ENCODE measurements around the gene HSD11B1L. TPM values are rescaled to one million over a fixed set of nuclear protein-coding genes. Genes with fewer than 3 reads are reported as not detected.
"Not testable (repeated sequence)": the region's sequence is repeated elsewhere in the genome, so short reads cannot be mapped to it uniquely, and the experiment has no call there.

Gene HSD11B1L
- total RNA-seq, 1 experiment from 2014 or later, result 6.0 TPM

DNA sequence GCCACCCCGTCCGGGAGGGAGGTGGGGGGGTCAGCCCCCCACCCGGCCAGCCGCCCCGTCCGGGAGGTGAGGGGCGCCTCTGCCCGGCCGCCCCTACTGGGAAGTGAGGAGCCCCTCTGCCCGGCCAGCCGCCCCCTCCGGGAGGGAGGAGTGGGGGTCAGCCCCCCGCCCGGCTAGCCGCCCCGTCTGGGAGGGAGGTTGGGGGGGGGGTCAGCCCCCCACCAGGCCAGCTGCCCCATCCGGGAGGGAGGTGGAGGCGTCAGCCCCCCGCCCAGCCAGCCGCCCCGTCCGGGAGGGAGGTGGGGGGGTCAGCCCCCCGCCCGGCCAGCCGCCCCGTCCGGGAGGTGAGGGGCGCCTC, 21.2 kb downstream of the HSD11B1L start:
- H3K36me3 ChIP-seq (ENCODE audit: control insufficient read depth in 1 of 2, insufficient read depth in 2 of 2, low read length in 2 of 2), result peaks cover 21 to 51% of the 10 kb centered on the region in 2 experiments; a peak in 3 of 4 replicates
- BruUV-seq (replicated peaks); H3K27me3 ChIP-seq (ENCODE audit: insufficient read depth, low read length); RAD21 ChIA-PET (ENCODE audit: low non-redundant PET in 1 of 2, low total read pairs in 2 of 2, uncharacterized antibody in 2 of 2, unreplicated experiment in 2 of 2); ATAC-seq; H4K20me1 ChIP-seq (ENCODE audit: insufficient read depth); CTCF ChIA-PET; H3K4me3 ChIP-seq (replicated peaks in 1 of 2; ENCODE audit: low read depth in 1 of 2, low read length in 2 of 2); H3K27ac ChIP-seq (ENCODE audit: low read depth, low read length); POLR2A ChIA-PET; DNase-seq (ENCODE audit: low read depth, low spot score); intact Hi-C loops (cut with micrococcal nuclease); H3K9ac ChIP-seq (ENCODE audit: low read length); H3K4me2 ChIP-seq (ENCODE audit: low read length); H2AFZ ChIP-seq (ENCODE audit: low read depth, low read length, poor library complexity, severe bottlenecking); H3K9me3 ChIP-seq (ENCODE audit: control insufficient read depth in 1 of 2, insufficient read depth in 1 of 2, low read depth in 1 of 2, low read length in 2 of 2); H3K4me1 ChIP-seq (ENCODE audit: control insufficient read depth in 1 of 2, insufficient read depth in 2 of 2, low read length in 2 of 2); H3K9me2 ChIP-seq (ENCODE audit: insufficient read depth): not testable (repeated sequence)
- peaks cover 20% of the 10 kb centered on the region; the same call in 1 of the 2 replicates for H3K79me2 ChIP-seq (ENCODE audit: insufficient read depth, low read length)

DNA sequence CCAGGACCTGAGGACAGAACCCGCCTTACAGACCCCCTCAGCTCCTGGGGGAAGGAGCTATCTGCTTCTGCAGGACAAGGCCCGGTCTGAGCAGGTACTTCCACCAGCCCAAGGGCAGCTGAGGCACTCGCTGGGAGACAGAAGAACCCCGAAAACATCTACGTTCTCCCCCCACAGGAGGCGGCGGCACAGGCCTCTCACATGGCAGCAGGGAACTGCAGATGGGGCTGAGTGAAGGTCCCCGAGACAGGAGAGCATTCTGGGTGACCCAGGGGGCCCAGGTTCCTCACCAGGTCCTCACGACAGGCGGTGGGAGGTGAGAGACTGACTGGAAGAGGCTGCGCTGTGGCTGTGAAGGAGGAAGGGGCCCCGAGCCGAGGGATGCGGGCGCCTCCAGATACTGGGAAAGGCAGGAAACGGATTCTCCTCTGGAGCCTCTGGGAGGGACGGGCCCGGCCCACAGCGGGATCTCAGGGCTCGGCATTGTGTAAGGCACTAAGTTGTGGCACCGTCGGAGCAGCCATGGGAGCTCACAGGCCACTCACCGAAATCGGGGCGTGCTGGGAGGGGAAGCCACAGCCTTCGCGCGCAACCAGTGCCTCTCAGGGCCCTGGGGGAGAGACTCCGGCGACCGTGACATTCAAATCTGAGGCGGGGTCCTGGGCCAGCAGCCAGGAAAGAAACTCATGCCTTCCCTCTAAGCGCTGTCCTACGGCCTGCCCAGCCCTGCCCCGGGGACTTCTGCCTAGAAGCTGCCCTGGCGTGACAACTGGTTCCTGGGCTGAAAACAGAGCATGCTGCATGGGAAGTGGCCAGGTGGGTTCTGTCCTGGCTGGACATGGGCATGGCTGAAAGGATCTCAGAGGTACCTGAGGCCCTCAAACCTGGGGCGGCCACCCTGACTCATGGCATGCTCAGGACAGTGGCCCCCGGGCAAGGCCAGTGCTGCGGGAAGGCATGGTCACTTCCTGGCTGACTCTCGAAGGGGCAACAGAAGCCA, 23.3 kb downstream of the HSD11B1L start:
- Histone ChIP-seq H3K9me2 (ENCODE audit: insufficient read depth) (no peaks in the 10 kb centered on the region), H3K27me3 (ENCODE audit: insufficient read depth, low read length) (no peaks in the 10 kb centered on the region), H2AFZ (ENCODE audit: low read depth, low read length, poor library complexity, severe bottlenecking) (no peak overlapping the region), H3K27ac (ENCODE audit: low read depth, low read length) (no peak overlapping the region; the same call in 1 of the 2 replicates), H3K36me3 (ENCODE audit: control insufficient read depth in 1 of 2, insufficient read depth in 2 of 2, low read length in 2 of 2) (peaks cover 26 to 54% of the 10 kb centered on the region in 2 experiments; a peak in 3 of 4 replicates), H3K79me2 (ENCODE audit: insufficient read depth, low read length) (peaks cover 16% of the 10 kb centered on the region; the same call in 1 of the 2 replicates), H3K9ac (ENCODE audit: low read length) (no peak overlapping the region), H4K20me1 (ENCODE audit: insufficient read depth) (no peaks in the 10 kb centered on the region), H3K4me1 (ENCODE audit: control insufficient read depth in 1 of 2, insufficient read depth in 2 of 2, low read length in 2 of 2) (no peaks in the 10 kb centered on the region; a peak in 1 of 4 replicates), H3K4me3 (replicated peaks in 1 of 2; ENCODE audit: low read depth in 1 of 2, low read length in 2 of 2) (no peak overlapping the region), H3K9me3 (ENCODE audit: control insufficient read depth in 1 of 2, insufficient read depth in 1 of 2, low read depth in 1 of 2, low read length in 2 of 2) (no peaks in the 10 kb centered on the region), H3K4me2 (ENCODE audit: low read length) (no peak overlapping the region)
- BruUV-seq (replicated peaks), result no TSS peak
- TF ChIP-seq TCF7L2 (IDR thresholded peaks at IDR 0.05; ENCODE audit: borderline replicate concordance, extremely low read depth, insufficient read depth, insufficient read length) (no peak), EZH2phosphoT487 (IDR thresholded peaks at IDR 0.05; ENCODE audit: borderline replicate concordance) (no peak)
- CTCF ChIA-PET, result no interaction called here
- ATAC-seq, result no peak
- intact Hi-C loops (cut with micrococcal nuclease), result no loop called here
- DNase-seq (ENCODE audit: low read depth, low spot score), result no peak
- POLR2A ChIA-PET, result no interaction called here
- RAD21 ChIA-PET (ENCODE audit: low non-redundant PET in 1 of 2, low total read pairs in 2 of 2, uncharacterized antibody in 2 of 2, unreplicated experiment in 2 of 2), result interaction anchor here in 1 of 2 experiments (0.6 kb wide), 1 partner anchor 191 kb away, joined by 3 read pairs; no protein-coding TSS in a partner anchor
